NCI-H774 (cell line): Measurements from ENCODE around the gene ITPR3.

Experiments used
- DNase-seq: peaks from one replicate; lab custom pipeline; 2025; lab: John Stamatoyannopoulos, UW

ITPR3 gene

DNA sequence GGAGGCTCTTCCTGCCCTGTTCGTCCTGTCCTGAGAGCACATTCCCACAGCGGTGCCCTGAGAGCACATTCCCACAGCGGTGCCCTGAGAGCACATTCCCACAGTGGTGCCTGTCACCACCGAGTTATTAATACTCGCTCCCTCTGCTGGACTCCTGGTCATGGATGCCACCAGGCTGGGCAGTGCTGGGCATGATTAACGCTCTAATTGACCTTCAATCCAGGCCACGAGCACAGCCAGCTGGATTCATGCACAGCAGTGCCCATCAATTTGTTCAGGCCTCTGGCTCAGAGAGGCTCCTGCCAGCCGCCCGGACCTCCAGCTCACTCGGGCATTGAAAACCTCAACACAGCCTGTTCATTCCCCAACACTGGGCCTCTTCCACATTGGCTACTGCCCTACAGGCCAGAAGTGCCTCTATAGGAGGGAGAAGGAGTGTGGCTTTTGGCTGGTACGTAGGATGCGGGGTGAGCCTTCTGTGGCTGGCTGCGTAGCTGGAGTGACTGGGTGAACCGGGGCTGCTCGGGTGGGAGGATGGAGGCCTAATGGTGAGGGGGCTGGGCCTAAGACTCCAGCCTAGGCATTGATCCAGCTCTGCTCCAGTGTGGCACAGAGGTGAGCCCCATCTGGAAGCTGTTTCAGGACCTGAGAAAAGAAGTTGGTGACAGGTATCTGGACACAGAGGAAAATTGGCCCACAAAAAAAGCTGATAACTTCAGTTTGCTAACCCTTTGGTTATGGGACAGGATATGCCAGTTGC is 116.3 kb downstream of the ITPR3 start:
- no peak for DNase-seq

DNA sequence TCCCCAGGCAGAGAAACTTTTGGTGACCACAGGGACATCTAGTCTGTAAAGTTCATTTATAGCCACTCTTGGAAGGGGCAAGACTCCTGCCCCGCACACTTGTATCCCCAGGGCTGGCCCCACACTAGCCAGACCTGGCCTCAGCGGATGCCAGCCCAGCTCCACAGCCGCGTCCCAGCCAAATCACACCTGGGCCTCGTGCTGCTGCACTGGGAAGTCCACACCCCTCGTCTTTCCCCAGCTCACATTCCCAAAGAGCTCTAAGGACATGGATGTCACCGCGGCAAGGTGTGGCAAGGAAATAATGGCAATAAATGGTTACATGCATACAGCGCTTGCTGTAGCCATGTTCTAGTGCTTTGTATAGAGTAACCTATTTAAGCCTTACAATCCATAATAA is 117.0 kb downstream of the ITPR3 start:
- DNase-seq = no peak

DNA sequence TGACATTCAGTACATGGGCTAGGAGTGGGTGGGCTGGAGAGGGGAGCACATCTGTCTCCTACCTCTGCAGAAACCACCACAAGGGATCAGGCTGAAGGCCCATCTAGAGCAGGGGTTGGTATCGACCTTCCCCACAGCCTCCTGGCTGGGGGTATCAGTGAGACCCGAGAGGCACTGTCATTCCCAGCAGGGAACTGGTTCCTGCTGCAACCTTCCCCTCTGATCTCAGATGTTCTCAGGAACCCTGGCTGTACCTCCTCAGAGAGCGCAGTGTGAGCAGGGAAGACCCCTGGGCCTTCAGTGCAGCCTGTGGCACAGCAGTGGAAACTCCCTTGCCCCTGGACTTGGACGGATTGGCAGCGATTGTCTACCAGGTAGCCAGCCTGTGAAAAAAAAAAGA is 117.8 kb downstream of the ITPR3 start:
- DNase-seq = no peak

DNA sequence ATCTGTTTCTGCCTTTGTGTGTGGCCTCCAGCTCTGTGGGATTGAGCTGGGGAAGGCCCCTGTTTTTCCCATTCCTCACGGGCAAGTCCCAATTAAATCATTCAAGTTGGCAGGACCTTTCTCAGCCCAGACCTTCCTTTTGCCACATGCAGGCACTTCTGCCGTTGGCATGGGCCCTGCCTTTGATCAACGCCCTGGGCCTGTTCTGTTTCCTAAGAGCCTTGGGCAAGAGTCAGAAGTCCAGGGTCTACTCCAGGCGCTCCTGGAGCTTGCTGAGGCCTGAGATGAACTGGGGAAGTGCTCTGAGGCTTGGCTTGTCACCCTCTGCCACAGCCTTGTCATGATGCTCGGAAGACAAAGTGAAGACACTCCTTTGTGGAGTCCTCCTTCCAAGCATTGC is 118.4 kb downstream of the ITPR3 start:
- no peak for DNase-seq

DNA sequence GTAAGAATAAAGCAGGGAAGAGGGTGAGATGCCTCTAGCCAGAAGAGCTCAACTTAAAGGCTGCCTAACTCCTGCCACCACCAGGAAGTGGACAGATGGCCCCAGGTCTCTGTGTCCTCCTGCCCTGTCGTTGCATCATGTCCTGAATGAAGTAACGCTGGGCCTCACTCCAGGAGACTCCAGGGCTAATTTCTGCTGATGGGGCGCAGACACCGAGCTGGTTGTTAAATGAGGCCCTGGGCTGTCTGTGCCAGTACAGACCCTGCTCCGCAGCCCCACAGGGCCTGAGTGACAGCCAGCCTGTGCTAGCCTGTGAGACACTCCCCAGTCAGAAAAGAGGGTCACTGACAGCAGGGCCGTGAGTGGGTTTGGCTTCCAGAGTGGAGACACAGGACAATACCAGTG is 119.1 kb downstream of the ITPR3 start:
- DNase-seq = no peak

DNA sequence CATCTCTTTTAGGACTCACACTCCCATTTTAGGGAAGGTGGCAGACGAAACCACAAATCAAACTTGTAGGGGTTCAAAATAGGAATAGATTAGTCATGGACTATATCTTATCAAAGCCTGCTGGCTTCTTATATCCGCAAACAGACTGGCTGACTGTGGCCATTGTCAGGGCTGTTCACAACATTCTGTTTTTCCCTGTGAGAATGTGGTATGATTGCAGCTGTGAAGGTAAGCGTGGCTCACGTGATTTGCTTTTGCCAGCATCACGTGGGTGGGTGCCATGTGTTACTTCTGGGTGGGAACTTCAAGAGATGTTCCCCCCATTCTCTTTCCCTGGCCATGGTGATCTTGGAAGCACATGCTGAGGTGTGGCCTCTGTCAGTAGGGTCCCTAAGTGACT is 119.7 kb downstream of the ITPR3 start:
- DNase-seq = no peak

DNA sequence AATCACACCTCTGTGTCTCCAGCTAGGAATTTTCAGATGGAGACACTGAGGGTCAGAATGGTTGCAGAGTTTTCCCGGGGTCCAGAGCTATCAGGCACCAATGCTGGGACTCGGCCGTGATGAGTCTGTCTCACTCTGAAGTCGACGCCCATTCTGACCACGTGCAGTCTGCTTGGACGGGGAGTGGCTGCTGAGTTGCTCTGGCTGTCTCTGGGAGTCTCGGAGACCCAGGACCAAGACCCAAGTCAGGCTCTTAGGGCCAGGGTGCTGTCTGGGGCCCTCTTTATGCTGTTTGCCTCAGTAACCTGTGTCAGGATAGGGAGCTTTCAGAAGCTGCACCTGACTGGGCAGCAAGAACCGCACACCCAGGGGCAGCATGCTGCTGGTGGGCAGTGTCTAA is 121.0 kb downstream of the ITPR3 start:
- no peak for DNase-seq

DNA sequence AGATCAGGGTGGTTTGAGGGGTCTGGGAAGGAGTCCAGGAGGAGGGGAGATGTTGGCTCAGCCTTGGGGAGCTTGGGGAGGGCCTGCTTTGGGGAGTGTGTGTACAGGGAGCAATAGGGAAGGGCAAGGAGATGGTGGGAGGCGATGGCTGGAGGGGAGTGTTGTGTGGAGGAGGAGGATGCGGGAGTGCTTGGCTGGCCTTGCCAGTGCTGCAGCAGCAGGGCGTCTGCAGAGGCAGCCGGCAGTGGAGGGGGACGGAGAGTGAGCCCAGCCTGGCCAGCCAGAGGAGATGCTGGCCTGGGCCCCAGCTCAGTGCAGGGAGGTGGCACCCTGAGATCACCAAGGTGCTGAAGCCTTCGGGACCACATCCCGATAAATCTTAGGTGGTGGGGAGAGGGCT is 121.7 kb downstream of the ITPR3 start:
- no peak for DNase-seq

DNA sequence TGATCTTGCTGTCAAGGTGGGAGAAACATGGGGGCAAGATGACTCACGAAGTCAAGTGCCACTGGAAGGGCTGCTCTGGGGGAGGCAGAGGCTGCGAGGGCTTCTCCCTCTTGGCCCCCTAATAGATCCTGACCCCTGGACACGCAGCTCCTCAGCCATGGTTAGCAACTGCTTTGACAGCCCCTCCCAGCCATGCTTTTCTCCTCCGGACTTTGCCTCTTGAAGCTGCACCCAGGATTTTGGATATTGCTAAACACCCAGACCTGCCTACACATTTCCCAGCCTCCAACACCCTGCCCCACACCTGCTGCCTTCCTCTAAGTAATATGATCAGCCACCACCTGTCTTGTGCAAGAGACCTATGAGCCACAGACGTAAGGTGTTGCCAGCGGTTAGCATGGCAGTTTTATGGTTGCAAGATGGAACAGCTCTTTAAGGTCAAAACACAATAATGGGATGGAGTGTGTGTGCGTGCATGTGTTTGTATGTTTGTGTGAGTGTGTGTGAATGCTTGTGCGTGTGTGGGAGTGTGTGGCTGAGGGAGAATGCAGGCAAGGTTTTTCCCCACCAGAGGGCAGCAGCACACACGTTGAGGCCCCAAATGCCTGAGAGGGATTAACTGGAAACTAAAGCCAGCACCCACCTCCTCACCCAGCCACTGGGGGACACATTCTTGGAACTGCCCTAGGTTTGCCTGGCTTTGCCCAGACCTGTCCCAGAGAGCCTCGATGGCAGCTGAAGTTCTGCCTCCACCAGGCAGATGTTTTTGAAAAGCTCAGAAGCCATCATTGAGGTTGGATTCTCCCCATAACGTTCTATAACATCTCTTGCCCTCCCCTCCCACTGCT is 123.1 kb downstream of the ITPR3 start:
- DNase-seq = peak; percentile 79

DNA sequence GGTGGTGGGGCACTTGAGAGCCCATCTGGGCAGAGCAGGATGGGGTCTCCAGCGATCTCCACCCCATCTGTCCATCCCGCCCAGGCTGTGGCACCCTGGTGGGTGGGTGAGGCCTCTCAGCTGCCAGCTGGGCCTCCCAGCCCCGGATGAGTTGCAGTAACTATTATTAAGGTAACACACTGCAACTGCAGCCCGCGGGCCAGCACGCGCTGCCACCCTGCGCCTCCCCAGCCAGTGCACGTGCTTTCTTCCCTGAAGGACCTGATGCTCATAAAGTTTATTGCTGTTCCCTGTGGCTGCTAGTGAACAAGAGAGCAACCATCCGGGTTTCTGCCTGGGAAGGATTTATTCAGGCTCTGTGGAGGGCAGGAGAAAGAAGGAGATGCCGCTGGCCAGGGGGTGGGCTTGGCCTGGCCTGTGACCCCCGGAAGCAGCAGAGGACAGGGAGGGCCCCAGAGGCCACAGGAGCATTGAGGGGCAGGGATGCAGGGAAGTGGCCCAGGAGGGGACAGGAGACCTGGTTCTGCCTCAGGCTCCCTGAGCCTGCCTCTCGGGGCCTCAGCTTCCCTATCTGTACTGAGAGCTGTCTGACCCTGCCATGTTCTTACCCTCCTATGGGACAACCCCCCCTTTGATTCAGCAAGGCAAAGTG is 123.9 kb downstream of the ITPR3 start:
- DNase-seq = no peak

DNA sequence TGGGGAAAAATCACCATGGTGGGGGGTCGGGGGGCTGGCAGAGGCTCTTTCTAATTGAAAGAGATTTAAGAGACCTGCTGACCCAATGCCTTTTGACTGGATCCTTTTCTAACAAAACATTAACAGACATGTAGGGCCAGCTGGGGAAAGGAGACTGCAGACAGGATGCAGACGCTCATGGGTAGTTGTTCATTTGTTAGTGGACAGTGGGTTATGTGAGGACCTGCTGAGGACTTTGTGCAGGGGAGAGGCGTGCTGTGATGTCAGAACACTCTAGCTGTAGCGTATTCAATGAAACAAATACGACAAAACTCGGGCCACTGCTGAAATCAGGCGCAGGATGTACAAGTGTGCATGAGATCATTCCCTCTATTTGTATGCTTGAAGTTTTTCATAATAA is 124.4 kb downstream of the ITPR3 start:
- DNase-seq = no peak
